Measurements from ENCODE around the gene CYP3A5. TPM values are rescaled to one million over a fixed set of nuclear protein-coding genes. Genes with fewer than 3 reads are reported as not detected.

The CYP3A5 gene
- total and polyA plus RNA-seq, 2 of the 13 experiments (the other 11 are each of a cell fraction or from before 2014, with no cell fraction given) = 5.7 to 9.3 TPM

DNA sequence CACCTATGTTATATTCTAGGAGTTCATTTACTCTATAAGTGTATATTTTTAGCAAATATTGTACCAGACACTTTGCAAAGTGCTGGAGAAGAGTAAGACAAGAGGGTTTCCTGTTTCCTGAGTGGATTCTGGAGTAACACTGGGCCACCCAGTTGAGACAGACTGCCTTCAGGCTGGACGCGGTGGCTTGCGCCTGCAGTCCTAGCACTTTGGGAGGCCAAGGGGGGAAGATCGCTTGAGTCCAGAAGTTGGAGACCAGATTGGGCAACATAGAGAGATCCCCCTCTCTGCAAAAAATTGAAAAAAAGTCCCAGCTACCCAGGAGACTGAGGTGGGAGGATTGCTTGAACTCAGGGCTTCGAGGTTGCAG, 63.8 kb downstream of the CYP3A5 start:
- H3K79me2 ChIP-seq (ENCODE audit: insufficient read depth, low read length) = peaks cover 27% of the 10 kb centered on the region
- peak overlapping the region; percentile 96 for H3K27ac ChIP-seq (ENCODE audit: extremely low read length, insufficient read depth, low read length)
- FAIRE-seq = no peak
- H3K4me3 ChIP-seq (replicated peaks in 1 of 3; ENCODE audit: insufficient read depth in 1 of 3, low read depth in 2 of 3, low read length in 3 of 3) = peak overlapping the region; percentile 93 to 98 (median 96); a peak in 5 of 6 replicates
- no peaks in the 10 kb centered on the region; a peak in 1 of 5 replicates for H3K27me3 ChIP-seq (ENCODE audit: control insufficient read depth in 1 of 2, insufficient read depth in 2 of 2, low read length in 2 of 2)
- H3K36me3 ChIP-seq (replicated peaks in 1 of 2; ENCODE audit: control insufficient read depth in 1 of 2, insufficient read depth in 2 of 2, low read length in 2 of 2) = peaks cover 12 to 27% of the 10 kb centered on the region in 2 experiments
- ChIA-PET POLR2A (interaction anchor here (1.0 to 2.9 kb wide), 18 partner anchors 13 to 388 kb away, joined by 3 to 23 read pairs (median 5); partner anchors contain the start of genes ATP5MF, AZGP1, TRIM4 and ZKSCAN5), CTCF (ENCODE audit: low intra/inter-chr PET ratio, low total read pairs) (no interaction called here)
- no peak for DNase-seq (ENCODE audit: low spot score)
- 89% methylated on average over 5 of the region's 5 CpGs for WGBS (ENCODE audit: low lambda C conversion rate)
- peak overlapping the region; percentile 99 for H3K9ac ChIP-seq (ENCODE audit: insufficient read depth, low read depth, low read length)
- ATAC-seq = no peak
- TF ChIP-seq MEF2D (CRISPR knock-in tag; IDR thresholded peaks at IDR 0.05) (no peak), ZEB1 (IDR thresholded peaks at IDR 0.05; ENCODE audit: insufficient replicate concordance, low read depth) (peak; percentile 6), ZBTB33 (CRISPR knock-in tag; IDR thresholded peaks at IDR 0.05) (peak; percentile 90), ZNF17 (CRISPR knock-in tag; IDR thresholded peaks at IDR 0.05) (no peak), PBX3 (CRISPR knock-in tag; IDR thresholded peaks at IDR 0.05; ENCODE audit: borderline replicate concordance) (no peak), ZNF335 (CRISPR knock-in tag; IDR thresholded peaks at IDR 0.05) (no peak)
- TF ChIP-seq, protein P1, sequence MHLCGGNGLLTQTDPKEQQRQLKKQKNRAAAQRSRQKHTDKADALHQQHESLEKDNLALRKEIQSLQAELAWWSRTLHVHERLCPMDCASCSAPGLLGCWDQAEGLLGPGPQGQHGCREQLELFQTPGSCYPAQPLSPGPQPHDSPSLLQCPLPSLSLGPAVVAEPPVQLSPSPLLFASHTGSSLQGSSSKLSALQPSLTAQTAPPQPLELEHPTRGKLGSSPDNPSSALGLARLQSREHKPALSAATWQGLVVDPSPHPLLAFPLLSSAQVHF (CRISPR knock-in tag; IDR thresholded peaks at IDR 0.05) = 0 out of 2 replicates have a peak, but pooled peaks have one; percentile 19
- H4K20me1 ChIP-seq (ENCODE audit: insufficient read depth, low read length) = no peaks in the 10 kb centered on the region
- H2AFZ ChIP-seq (ENCODE audit: low read length) = peak overlapping the region; percentile 45
- H3K4me2 ChIP-seq (ENCODE audit: low read depth, low read length) = peak overlapping the region; percentile 97
- no peaks in the 10 kb centered on the region for H3K9me3 ChIP-seq (ENCODE audit: low read length)
- in situ Hi-C loops (cut with HindIII; ENCODE audit: extremely low pct_ligation_motif_present, low pct_unique_long_range_greater_than_20kb) = no loop called here
- no TSS peak for BruUV-seq (replicated peaks)
- intact Hi-C loops (cut with micrococcal nuclease; ENCODE audit: unreplicated experiment) = loop anchor here (1.0 to 2.0 kb wide), 2 partner anchors 14 to 57 kb away; partner anchors contain the start of gene ZNF655
- H3K4me1 ChIP-seq (ENCODE audit: insufficient read depth, low read length) = peaks cover 25% of the 10 kb centered on the region

Measured in HepG2 (cell line).